Measurements from ENCODE around the gene RNF145. TPM values are rescaled to one million over a fixed set of nuclear protein-coding genes. Genes with fewer than 3 reads are reported as not detected.

The RNF145 gene
- total and polyA plus RNA-seq, 2 of the 13 experiments (the other 11 are each of a cell fraction or from before 2014, with no cell fraction given) = 24.6 TPM

GRCh38 chr5:159209438-159210209, at the start of gene RNF145 (continued):
- TF ChIP-seq ZNF407 (CRISPR knock-in tag; IDR thresholded peaks at IDR 0.05; ENCODE audit: not compliant biosample characterization) (peak; percentile 43), ZNF724P (CRISPR knock-in tag; IDR thresholded peaks at IDR 0.05; ENCODE audit: borderline replicate concordance) (no peak), TEAD3 (CRISPR knock-in tag; optimal IDR thresholded peaks at IDR 0.05; ENCODE audit: borderline replicate concordance) (peak; percentile 27), ZNF160 (CRISPR knock-in tag; IDR thresholded peaks at IDR 0.05) (no peak), ISL2 (CRISPR knock-in tag; IDR thresholded peaks at IDR 0.05) (peak; percentile 12; the same call in 1 of the 2 replicates), ZNF629 (CRISPR knock-in tag; conservative IDR thresholded peaks at IDR 0.05) (no peak), ZNF746 (CRISPR knock-in tag; IDR thresholded peaks at IDR 0.05) (no peak), FOXM1 (CRISPR knock-in tag; IDR thresholded peaks at IDR 0.05) (no peak), CEBPZ (IDR thresholded peaks at IDR 0.05; ENCODE audit: low read length) (no peak), ZNF782 (CRISPR knock-in tag; IDR thresholded peaks at IDR 0.05; ENCODE audit: borderline replicate concordance) (no peak; the same call in 1 of the 2 replicates), PLRG1 (conservative IDR thresholded peaks at IDR 0.05) (no peak), ZBTB10 (CRISPR knock-in tag; IDR thresholded peaks at IDR 0.05; ENCODE audit: borderline replicate concordance) (no peak; the same call in 1 of the 2 replicates), KLF6 (CRISPR knock-in tag; IDR thresholded peaks at IDR 0.05) (0 out of 2 replicates have a peak, but pooled peaks have one; percentile 66), NONO (IDR thresholded peaks at IDR 0.05) (no peak), NONO (CRISPR knock-in tag; conservative IDR thresholded peaks at IDR 0.05) (no peak), ELF3 (CRISPR knock-in tag; IDR thresholded peaks at IDR 0.05) (0 out of 2 replicates have a peak, but pooled peaks have one; percentile 16)

Data from HepG2 (cell line).